ENCODE results near the gene ARRB1.
"Not testable (repeated sequence)": the region's sequence is repeated elsewhere in the genome, so short reads cannot be mapped to it uniquely, and the experiment has no call there.

Gene ARRB1

DNA sequence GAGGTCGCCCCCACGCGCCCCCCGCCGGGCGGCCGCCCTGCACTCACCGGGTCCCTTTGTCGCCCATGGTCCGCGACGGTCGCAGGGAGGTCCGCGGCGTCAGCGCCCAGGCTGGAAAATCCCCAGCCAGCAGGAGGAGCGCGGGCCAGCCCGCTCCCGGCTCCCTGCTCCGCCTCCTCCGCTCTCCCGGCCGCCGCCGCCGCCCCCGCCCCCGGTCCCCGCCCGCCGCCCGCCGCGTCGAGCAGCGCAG lies at the start of gene ARRB1:
Gene ARRB1 (minus strand): TSS at position 121 of the 250 bp plus-strand sequence. CDS start 54 bp downstream, at position 67.
- no peak for DNase-seq (ENCODE audit: low read depth, low spot score)

DNA sequence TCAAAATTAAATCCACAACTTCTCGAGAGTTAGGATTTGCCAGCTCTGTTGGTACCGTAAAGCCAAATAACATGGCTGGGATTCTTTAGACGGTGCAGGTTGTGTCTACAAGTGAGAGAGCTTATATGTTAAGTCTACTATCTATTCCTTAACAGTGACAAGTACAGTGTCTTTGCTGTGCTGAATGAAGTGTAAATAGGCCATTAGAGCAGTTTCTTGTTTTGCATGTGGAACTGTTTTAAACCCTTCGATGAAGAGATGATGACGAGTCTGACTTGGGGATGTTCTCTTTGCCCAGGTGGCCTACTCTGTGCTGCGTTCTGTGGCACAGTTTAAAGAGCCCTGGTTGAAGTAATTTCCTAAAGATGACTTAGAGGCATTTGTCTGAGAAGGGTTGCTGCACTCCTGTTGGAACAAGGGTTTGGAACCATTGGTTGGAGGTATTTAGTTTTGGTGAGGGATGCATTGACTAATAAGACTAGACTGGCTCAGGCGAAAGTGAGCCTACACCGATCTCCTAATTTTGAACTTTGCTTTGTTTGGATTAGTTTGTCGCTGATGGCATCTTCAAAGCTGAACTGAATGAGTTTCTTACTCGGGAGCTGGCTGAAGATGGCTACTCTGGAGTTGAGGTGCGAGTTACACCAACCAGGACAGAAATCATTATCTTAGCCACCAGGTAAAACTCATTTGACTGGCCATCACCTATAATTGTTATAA lies 48.8 kb upstream of the ARRB1 start:
- no peak for DNase-seq (ENCODE audit: low read depth, low spot score)

- peak; percentile 80 for DNase-seq (ENCODE audit: low read depth, low spot score)
These were observed 48.1 kb upstream of the ARRB1 start, which contains the start of gene RPS3 for GRCh38 chr11:75399344-75400145. Gene RPS3, plus strand, starts transcription at chr11:75399518. Its CDS starts 30 bp downstream, at chr11:75399548.

GRCh38 chr11:75398906-75399305 lies 47.4 kb upstream of the ARRB1 start:
- no peak for DNase-seq (ENCODE audit: low read depth, low spot score)

GRCh38 chr11:75394085-75394840 lies 42.8 kb upstream of the ARRB1 start:
- no peak for DNase-seq (ENCODE audit: low read depth, low spot score)

- DNase-seq (ENCODE audit: low read depth, low spot score), result no peak
These were observed 38.5 kb upstream of the ARRB1 start for GRCh38 chr11:75389925-75390324.

- DNase-seq (ENCODE audit: low read depth, low spot score), result no peak
These were observed 37.8 kb upstream of the ARRB1 start for GRCh38 chr11:75389276-75389605.

GRCh38 chr11:75388386-75389275 lies 37.2 kb upstream of the ARRB1 start:
- DNase-seq (ENCODE audit: low read depth, low spot score), result peak; percentile 56

DNA sequence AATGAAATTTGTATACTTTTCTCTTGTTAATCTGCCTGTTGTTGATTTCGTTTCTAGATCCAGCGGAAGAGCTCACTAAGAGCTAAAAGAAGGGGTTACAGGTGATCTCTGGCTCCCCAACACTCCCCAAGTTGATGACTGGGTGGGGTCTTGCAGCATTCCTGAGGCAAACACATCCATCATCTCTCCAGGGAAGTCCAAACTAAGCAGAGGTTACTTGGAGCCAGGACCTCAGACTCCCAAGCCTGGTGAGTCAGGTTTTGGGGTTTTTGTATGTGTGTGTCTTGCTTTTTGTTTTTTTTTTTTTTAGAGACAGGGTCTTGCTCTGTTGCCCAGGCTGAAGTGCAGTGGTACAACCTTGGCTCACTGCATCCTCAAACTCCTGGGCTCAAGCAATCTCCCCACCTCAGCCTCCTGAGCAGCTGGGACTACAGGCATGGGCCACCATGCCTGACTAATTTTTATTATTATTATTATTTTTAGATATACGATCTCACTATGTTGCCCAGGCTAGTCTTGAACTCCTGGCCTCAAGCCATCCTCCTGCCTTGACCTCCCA lies 36.4 kb upstream of the ARRB1 start:
- no peak for DNase-seq (ENCODE audit: low read depth, low spot score)

DNA sequence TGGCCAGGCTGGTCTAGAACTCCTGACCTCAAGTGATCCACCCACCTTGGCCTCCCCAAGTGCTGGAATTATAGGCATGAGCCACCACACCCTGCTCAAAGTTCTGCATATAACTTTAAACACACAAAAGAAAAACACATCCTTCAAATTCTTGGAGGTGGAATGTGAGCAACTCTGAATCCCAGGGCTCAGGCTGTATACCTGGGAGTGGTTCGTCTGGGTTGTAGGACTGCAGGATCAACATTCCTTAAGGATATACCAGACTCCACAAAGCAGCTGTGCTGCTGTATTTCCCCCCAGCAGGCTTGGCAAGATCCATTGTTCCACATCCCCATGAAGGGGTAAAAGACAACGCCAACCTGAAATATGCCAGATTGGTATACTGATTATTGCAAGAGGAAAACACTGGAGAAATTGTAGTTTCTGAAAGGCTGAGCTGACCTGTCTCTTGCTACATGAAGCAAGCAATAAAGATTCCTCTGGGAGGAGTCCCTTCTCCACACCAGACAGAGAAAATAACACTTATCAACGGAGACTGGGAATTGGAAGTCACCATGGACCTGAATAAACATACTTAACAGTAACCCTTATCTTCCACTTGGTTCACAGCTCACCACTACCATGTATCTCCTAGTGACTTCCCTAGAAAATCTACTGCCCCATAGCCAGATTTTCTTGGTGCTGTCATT lies 35.6 kb upstream of the ARRB1 start:
- no peak for DNase-seq (ENCODE audit: low read depth, low spot score)

DNA sequence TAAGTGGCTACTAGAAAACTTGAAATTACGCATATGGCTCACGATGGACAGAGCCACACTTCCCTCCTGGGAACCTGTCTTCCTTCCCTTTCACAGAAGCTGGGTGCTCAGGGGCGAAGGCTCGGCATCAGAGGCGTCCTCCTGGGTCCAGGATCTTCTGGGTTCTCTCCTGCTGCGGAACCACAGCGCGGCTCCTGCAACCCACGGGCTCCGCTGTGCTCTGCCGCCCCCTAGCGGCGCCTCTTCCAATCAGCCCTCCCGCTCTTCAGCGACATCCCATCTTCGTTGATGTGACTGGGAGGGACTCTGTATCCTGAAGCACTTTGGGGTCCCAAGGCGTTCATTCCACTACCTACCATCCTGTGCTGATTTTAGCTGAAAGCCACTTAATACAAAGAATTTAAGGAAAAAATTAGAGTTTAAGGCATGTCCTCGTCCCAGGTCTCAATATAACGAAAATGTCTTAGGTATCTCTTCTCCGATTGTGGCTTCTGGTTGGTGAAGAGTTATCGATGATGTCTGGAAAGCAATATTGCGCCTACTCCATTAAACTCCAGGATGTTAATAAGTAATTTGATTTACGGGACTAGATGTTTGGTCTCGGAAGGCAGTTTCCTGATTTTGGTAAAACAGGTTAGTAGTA lies 33.1 kb upstream of the ARRB1 start:
- DNase-seq (ENCODE audit: low read depth, low spot score), result peak; percentile 70

DNA sequence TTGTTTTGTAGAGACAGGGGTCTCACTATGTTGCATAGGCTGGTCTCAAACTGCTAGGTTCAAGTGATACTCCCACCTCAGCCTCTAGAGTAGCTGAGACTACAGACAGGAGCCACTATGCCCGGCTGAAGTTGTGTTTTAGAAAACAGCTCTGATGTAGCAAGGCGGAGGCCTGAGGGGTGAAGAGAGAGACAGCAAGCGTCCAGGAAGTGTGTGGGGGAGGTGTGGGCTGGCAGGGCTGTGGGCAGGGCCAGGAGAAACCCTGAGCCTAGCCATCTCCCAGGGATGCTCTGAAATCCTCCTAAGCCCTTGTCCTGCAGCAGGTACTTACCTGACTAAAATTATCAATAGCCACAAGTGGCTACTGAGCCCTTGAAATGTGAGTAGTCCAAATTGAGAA lies 31.8 kb upstream of the ARRB1 start:
- no peak for DNase-seq (ENCODE audit: low read depth, low spot score)

- no peak for DNase-seq (ENCODE audit: low read depth, low spot score)
These were observed 29.4 kb upstream of the ARRB1 start for GRCh38 chr11:75380716-75381420.

DNA sequence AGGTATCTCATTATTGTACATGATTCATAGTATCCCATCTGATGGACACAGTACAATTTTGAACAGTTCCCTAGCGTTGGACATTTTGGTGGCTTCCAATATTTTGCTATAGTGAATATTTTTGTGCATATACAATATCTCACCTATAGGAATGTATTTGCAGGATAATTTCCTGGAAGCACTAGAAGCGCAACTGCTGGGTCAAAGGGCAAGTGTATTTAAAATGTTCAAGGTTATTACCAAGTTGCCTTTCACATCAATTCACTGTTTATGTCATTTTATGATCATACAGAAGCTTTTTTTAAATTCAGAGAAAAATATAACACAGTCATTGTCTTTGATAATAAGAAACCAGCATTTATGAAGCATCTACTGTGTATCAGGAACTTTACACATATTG lies 28.8 kb upstream of the ARRB1 start:
- no peak for DNase-seq (ENCODE audit: low read depth, low spot score)

GRCh38 chr11:75378776-75379175 lies 27.3 kb upstream of the ARRB1 start:
- DNase-seq (ENCODE audit: low read depth, low spot score), result not testable (repeated sequence)

DNA sequence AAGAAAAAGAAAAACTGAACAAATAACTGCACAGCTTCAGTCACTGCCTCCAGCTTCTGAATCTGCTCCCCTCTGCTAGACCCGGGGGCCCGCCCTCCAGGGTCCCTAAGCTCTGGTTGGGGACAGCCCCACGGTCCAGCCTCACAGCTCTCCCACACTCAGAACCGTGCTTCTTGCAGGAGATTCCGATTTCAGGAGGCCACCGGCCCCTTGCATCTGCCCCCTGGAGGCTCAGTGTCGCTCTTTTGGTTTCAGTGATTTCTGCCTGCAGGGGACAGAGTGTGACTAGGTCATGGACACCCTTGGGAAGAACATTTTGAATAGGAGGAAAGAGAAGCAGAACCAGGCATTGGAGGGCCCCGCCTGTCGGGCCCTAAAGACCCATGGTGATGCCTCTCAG lies 24.7 kb upstream of the ARRB1 start:
- no peak for DNase-seq (ENCODE audit: low read depth, low spot score)

DNA sequence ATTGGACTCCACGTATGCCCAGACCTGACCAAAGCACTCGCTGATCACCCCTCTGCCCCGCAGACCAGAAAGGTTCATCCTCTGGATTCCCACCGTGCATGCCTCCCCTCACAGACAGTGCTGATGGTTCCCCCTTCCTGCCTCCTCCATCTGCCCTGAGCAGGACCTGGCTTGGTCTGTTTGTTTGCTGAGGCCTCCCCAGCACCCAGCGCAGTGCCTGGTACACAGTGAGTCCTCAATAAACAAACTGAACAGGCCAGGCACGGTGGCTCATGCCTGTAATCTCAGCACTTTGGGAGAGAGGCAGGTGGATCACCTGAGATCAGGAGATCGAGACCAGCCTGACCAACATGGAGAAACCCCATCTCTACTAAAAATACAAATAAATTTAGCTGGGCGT lies 24.2 kb upstream of the ARRB1 start:
- DNase-seq (ENCODE audit: low read depth, low spot score), result no peak

- no peak for DNase-seq (ENCODE audit: low read depth, low spot score)
These were observed 23.2 kb upstream of the ARRB1 start for GRCh38 chr11:75374646-75375045.

DNA sequence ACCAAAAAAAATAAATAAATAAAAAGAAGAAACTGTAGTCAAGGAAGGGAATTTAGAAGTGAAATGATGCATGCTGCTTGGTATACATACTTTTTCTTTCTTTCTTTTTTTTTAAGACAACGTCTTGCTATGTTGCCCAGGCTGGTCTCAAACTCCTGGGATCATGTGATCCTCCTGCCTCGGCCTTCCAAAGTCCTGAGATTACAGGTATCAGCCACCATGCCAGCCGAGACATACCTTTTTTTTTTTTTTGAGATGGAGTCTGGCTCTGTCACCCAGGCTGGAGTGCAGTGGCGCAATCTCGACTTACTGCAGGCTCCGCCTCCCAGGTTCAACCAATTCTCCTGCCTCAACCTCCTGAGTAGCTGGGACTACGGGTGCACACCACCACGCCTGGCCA lies 21.7 kb upstream of the ARRB1 start:
- DNase-seq (ENCODE audit: low read depth, low spot score), result no peak
